ENCODE data around the gene IL1RAPL2.
"Not testable (repeated sequence)": the region's sequence is repeated elsewhere in the genome, so short reads cannot be mapped to it uniquely, and the experiment has no call there.

IL1RAPL2 gene

DNA sequence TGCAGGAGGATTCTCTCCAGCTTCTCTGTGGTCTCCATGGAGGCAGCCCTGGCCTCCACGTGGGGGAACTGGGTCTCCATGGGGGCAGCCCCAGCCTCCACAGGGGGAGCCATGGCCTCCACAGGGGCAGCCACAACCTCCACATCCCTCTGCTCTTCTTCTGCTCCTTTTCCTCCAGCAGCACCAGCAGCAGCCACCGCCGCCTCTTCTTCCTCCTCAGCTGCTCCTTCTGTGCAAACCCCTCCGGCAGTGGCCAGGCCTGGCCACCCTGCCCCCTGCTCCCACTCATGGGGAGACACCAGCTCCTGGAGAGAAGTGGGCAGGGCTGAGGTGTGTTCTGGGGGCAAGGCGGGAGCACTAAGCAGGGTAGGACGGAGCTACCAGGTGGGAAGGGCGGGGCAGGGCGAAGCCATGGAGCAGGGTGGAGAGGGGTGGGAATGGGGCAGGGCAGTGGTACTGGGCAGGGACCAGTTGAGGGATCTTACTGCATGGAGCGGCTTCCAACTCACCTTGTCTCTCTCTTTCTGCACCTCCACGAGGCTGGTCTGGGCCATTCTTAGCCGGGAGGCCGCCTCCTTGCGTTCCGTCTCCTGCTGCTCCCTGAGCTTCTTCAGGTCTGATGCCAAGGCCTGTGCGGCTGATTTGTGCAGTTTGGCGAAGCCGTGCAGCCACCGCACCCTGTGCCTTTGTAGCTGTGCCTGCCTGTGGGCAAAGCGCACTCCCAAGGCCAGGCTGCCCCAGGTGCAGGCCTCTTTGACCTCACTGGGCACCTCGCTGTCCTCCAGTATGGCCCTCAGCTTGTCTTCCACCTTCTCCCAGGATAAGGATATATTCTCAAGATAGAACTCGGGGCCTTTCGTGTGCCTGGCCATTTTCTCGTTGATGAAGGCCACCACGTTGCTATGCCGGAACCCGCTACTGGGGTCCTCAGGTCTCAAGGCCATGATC, 653.7 kb downstream of the IL1RAPL2 start:
- Histone ChIP-seq H3K4me3 (ENCODE audit: low read length) (no peak overlapping the region), H3K9ac (ENCODE audit: low read length) (no peak overlapping the region), H3K4me1 (ENCODE audit: control insufficient read depth, insufficient read depth, low read length) (no peaks in the 10 kb centered on the region), H3K36me3 (ENCODE audit: control insufficient read depth, insufficient read depth, low read length) (no peaks in the 10 kb centered on the region), H3K9me3 (ENCODE audit: control insufficient read depth, low read length) (no peaks in the 10 kb centered on the region), H3K27me3 (ENCODE audit: control insufficient read depth, insufficient read depth, low read length) (no peaks in the 10 kb centered on the region)

DNA sequence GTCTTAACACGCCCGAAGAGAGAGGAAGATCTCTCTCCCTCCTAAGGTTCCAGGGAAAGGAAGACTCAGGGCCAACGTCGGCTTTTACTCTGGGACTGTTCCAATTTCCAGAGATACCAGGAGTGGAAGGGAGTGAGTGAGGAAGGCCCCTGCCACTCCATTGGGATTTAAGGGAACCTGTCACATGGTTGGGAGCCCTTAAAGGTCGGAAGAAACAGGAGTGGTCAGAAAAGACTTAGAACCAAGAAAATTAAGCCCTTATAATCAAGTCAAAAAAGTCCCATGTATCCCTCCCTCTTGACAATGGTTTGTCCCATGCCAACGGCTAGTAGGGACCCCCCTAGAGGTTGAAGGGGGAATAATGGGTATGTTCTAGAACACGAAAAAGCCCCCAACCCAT, 654.6 kb downstream of the IL1RAPL2 start, which contains the start of gene TEX13A:
TEX13A (minus strand) TSS at position 59 of the 400 bp plus-strand sequence. CDS start 297 bp downstream, outside the sequence.
- Histone ChIP-seq H3K4me3 (ENCODE audit: low read length) (no peak within 1 kb of the TSS), H3K36me3 (ENCODE audit: control insufficient read depth, insufficient read depth, low read length) (no peaks in the 10 kb centered on the region), H3K27me3 (ENCODE audit: control insufficient read depth, insufficient read depth, low read length) (no peaks in the 10 kb centered on the region), H3K9ac (ENCODE audit: low read length) (no peak within 1 kb of the TSS), H3K4me1 (ENCODE audit: control insufficient read depth, insufficient read depth, low read length) (no peaks in the 10 kb centered on the region), H3K9me3 (ENCODE audit: control insufficient read depth, low read length) (no peaks in the 10 kb centered on the region)

DNA sequence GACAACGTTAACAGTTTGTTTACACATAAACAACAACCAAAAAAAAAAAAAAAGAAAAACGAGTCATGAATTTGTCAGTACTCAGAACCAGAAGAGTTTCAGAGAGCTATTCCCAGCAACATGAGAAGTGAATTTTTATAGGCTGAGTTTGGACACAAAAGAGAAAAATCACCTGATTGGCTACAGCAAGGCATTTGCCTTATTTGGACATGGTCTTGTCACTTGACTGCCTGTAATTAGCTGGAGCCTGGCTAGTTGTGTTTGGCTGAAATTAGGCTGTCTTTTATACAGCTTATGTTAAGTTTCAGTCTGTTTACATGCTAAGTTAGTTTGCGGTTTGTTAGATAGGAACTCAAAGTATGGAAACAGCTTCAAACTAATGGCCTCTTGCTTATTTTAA, 655.4 kb downstream of the IL1RAPL2 start:
- H3K27me3 ChIP-seq (ENCODE audit: control insufficient read depth, insufficient read depth, low read length) = no peaks in the 10 kb centered on the region
- H3K9ac ChIP-seq (ENCODE audit: low read length) = no peak overlapping the region
- H3K4me3 ChIP-seq (ENCODE audit: low read length) = no peak overlapping the region
- H3K4me1 ChIP-seq (ENCODE audit: control insufficient read depth, insufficient read depth, low read length) = no peaks in the 10 kb centered on the region
- no peaks in the 10 kb centered on the region for H3K9me3 ChIP-seq (ENCODE audit: control insufficient read depth, low read length)
- H3K36me3 ChIP-seq (ENCODE audit: control insufficient read depth, insufficient read depth, low read length) = no peaks in the 10 kb centered on the region

DNA sequence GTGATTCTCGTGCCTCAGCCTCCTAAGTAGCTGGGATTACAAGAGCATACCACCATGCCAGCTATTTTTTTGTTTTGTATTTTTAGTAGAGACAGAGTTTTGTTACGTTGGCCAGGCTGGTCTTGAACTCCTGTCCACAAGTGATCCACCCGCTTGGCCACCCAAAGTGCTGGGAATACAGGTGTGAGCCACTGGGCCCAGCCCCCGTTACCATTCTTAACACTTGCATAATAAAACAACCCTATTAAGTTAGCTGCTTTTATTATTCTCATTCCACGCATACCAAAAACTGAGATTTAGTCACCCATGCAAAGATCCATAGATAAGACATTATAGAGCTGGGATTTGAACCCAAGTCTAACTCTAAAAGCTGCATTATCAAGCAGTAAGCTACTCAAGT, 660.5 kb downstream of the IL1RAPL2 start:
- no peaks in the 10 kb centered on the region for H3K27me3 ChIP-seq (ENCODE audit: control insufficient read depth, insufficient read depth, low read length)
- no peaks in the 10 kb centered on the region for H3K9me3 ChIP-seq (ENCODE audit: control insufficient read depth, low read length)
- H3K36me3 ChIP-seq (ENCODE audit: control insufficient read depth, insufficient read depth, low read length) = no peaks in the 10 kb centered on the region
- no peaks in the 10 kb centered on the region for H3K4me1 ChIP-seq (ENCODE audit: control insufficient read depth, insufficient read depth, low read length)
- H3K9ac ChIP-seq (ENCODE audit: low read length) = no peak overlapping the region
- no peak overlapping the region for H3K4me3 ChIP-seq (ENCODE audit: low read length)

DNA sequence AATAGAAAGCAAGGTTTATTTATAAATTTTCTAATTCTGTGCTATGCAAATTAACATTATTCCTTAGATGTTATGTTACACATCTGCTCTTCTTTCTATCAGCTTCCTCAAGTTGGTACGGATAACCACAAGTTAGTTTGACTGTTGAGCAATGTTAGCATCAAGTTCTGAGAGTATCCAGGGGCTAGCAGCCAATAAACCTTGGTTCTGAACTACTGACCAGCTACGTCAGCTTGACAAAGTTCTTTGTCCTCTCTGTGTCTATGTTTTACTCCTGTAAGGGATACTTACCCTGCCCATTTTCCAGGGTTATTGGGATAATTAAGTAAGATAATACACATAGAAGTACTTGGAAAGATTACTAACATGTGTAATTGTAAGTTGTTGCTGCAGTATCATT, 662.6 kb downstream of the IL1RAPL2 start:
- Histone ChIP-seq H3K36me3 (ENCODE audit: control insufficient read depth, insufficient read depth, low read length) (no peaks in the 10 kb centered on the region), H3K4me1 (ENCODE audit: control insufficient read depth, insufficient read depth, low read length) (no peaks in the 10 kb centered on the region)

GRCh38 chrX:105229146-105229545, 663.1 kb downstream of the IL1RAPL2 start:
- Histone ChIP-seq H3K4me3 (ENCODE audit: low read length) (no peak overlapping the region), H3K36me3 (ENCODE audit: control insufficient read depth, insufficient read depth, low read length) (no peaks in the 10 kb centered on the region), H3K4me1 (ENCODE audit: control insufficient read depth, insufficient read depth, low read length) (no peaks in the 10 kb centered on the region), H3K9me3 (ENCODE audit: control insufficient read depth, low read length) (no peaks in the 10 kb centered on the region), H3K9ac (ENCODE audit: low read length) (no peak overlapping the region), H3K27me3 (ENCODE audit: control insufficient read depth, insufficient read depth, low read length) (no peaks in the 10 kb centered on the region)

More for the DNA sequence above, 662.6 kb downstream of the IL1RAPL2 start:
- no peaks in the 10 kb centered on the region for H3K27me3 ChIP-seq (ENCODE audit: control insufficient read depth, insufficient read depth, low read length)
- H3K4me3 ChIP-seq (ENCODE audit: low read length) = no peak overlapping the region
- H3K9ac ChIP-seq (ENCODE audit: low read length) = no peak overlapping the region
- H3K9me3 ChIP-seq (ENCODE audit: control insufficient read depth, low read length) = no peaks in the 10 kb centered on the region

- not testable (repeated sequence) for H3K27me3 ChIP-seq (ENCODE audit: control insufficient read depth, insufficient read depth, low read length); H3K36me3 ChIP-seq (ENCODE audit: control insufficient read depth, insufficient read depth, low read length); H3K4me3 ChIP-seq (ENCODE audit: low read length); H3K9ac ChIP-seq (ENCODE audit: low read length); H3K9me3 ChIP-seq (ENCODE audit: control insufficient read depth, low read length); H3K4me1 ChIP-seq (ENCODE audit: control insufficient read depth, insufficient read depth, low read length)
These were observed 671.4 kb downstream of the IL1RAPL2 start for GRCh38 chrX:105237407-105237806.

- H3K4me1 ChIP-seq (ENCODE audit: control insufficient read depth, insufficient read depth, low read length) = no peaks in the 10 kb centered on the region
- no peaks in the 10 kb centered on the region for H3K27me3 ChIP-seq (ENCODE audit: control insufficient read depth, insufficient read depth, low read length)
These were observed 675.1 kb downstream of the IL1RAPL2 start for GRCh38 chrX:105241056-105241455.

GRCh38 chrX:105260291-105261043, 694.5 kb downstream of the IL1RAPL2 start:
- Histone ChIP-seq H3K27me3 (ENCODE audit: control insufficient read depth, insufficient read depth, low read length) (no peaks in the 10 kb centered on the region), H3K9me3 (ENCODE audit: control insufficient read depth, low read length) (no peaks in the 10 kb centered on the region), H3K4me3 (ENCODE audit: low read length) (no peak overlapping the region), H3K4me1 (ENCODE audit: control insufficient read depth, insufficient read depth, low read length) (no peaks in the 10 kb centered on the region), H3K36me3 (ENCODE audit: control insufficient read depth, insufficient read depth, low read length) (no peaks in the 10 kb centered on the region), H3K9ac (ENCODE audit: low read length) (no peak overlapping the region)

More at GRCh38 chrX:105241056-105241455, 675.1 kb downstream of the IL1RAPL2 start:
- no peaks in the 10 kb centered on the region for H3K36me3 ChIP-seq (ENCODE audit: control insufficient read depth, insufficient read depth, low read length)
- no peak overlapping the region for H3K4me3 ChIP-seq (ENCODE audit: low read length)
- no peak overlapping the region for H3K9ac ChIP-seq (ENCODE audit: low read length)
- no peaks in the 10 kb centered on the region for H3K9me3 ChIP-seq (ENCODE audit: control insufficient read depth, low read length)

- H3K9ac ChIP-seq (ENCODE audit: low read length) = no peak overlapping the region
- H3K27me3 ChIP-seq (ENCODE audit: control insufficient read depth, insufficient read depth, low read length) = no peaks in the 10 kb centered on the region
- H3K4me1 ChIP-seq (ENCODE audit: control insufficient read depth, insufficient read depth, low read length) = no peaks in the 10 kb centered on the region
- H3K36me3 ChIP-seq (ENCODE audit: control insufficient read depth, insufficient read depth, low read length) = no peaks in the 10 kb centered on the region
- H3K9me3 ChIP-seq (ENCODE audit: control insufficient read depth, low read length) = no peaks in the 10 kb centered on the region
- H3K4me3 ChIP-seq (ENCODE audit: low read length) = no peak overlapping the region
These were observed 697.2 kb downstream of the IL1RAPL2 start for GRCh38 chrX:105263171-105263570.

DNA sequence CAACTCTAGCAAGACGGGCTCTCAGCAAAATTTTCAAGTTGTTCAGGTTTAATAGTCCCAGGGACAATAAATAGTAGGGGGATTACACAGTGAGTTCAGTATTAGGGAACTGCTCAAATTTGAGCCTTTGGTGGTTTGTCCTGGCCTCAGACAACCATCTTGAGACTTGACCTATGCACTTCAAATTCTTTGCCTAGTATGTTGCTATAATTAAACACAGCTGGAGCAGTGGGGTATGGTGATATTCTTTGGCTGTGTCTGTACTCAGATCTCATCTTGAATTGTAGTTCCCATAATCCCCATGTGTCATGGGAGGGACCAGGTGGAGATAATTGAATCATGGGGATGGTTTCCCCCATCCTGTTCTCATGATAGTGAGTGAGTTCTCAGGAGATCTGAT, 697.8 kb downstream of the IL1RAPL2 start:
- Histone ChIP-seq H3K9me3 (ENCODE audit: control insufficient read depth, low read length) (no peaks in the 10 kb centered on the region), H3K27me3 (ENCODE audit: control insufficient read depth, insufficient read depth, low read length) (no peaks in the 10 kb centered on the region), H3K4me1 (ENCODE audit: control insufficient read depth, insufficient read depth, low read length) (no peaks in the 10 kb centered on the region), H3K9ac (ENCODE audit: low read length) (no peak overlapping the region), H3K36me3 (ENCODE audit: control insufficient read depth, insufficient read depth, low read length) (no peaks in the 10 kb centered on the region), H3K4me3 (ENCODE audit: low read length) (no peak overlapping the region)

DNA sequence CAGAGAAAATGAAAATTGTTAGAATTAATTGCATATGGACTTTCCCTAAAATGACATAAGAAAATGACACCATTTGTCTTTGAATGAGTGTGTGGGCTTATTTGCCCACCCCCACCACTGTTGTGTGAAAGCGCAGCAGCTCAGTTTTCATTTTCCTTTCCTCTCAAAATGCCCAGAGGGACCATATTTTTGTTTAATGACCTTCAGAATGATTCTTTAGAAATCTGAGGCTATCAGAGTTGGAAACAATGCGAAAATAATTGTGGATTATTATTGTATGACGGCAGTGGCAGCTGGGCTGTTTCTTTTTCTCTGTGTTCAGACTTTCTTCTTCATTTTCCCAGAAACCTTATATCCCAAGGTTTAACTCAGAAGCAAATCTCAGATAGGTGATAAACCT, 699.1 kb downstream of the IL1RAPL2 start:
- H3K4me3 ChIP-seq (ENCODE audit: low read length) = no peak overlapping the region
- H3K27me3 ChIP-seq (ENCODE audit: control insufficient read depth, insufficient read depth, low read length) = no peaks in the 10 kb centered on the region
- no peaks in the 10 kb centered on the region for H3K9me3 ChIP-seq (ENCODE audit: control insufficient read depth, low read length)
- no peak overlapping the region for H3K9ac ChIP-seq (ENCODE audit: low read length)
- H3K4me1 ChIP-seq (ENCODE audit: control insufficient read depth, insufficient read depth, low read length) = no peaks in the 10 kb centered on the region
- H3K36me3 ChIP-seq (ENCODE audit: control insufficient read depth, insufficient read depth, low read length) = no peaks in the 10 kb centered on the region
